H9 (cell line): ENCODE data around the gene LRRC28. TPM values are rescaled to one million over a fixed set of nuclear protein-coding genes. Genes with fewer than 3 reads are reported as not detected.

Experiments
- DNase-seq: peaks from one replicate; pipeline ENCODE4 v3.0.0-alpha.2; 2017
- H2AFZ ChIP-seq: one replicate; pipeline ENCODE4 v1.6.1; 2013; ENCODE audit warnings: mild to moderate bottlenecking, low read length, control low read depth, moderate library complexity
- H2AK5ac ChIP-seq: 2 replicates; pipeline ENCODE4 v1.6.1; 2013; ENCODE audit warnings: low read length, control low read depth, mixed read lengths; ENCODE audit not compliant: insufficient read length
- H2BK120ac ChIP-seq: one replicate; pipeline ENCODE4 v1.6.1; 2013; ENCODE audit warnings: low read depth, mild to moderate bottlenecking, low read length, control low read depth, inconsistent platforms; ENCODE audit not compliant: poor library complexity, severe bottlenecking
- H2BK12ac ChIP-seq: 2 replicates; pipeline ENCODE4 v1.6.1; 2013; ENCODE audit warnings: low read length, control low read depth, mixed read lengths, low read depth; ENCODE audit not compliant: insufficient read length
- H2BK15ac ChIP-seq: 2 replicates; pipeline ENCODE4 v1.6.1; 2013; ENCODE audit warnings: low read depth, low read length, control low read depth
- H2BK20ac ChIP-seq: one replicate; pipeline ENCODE4 v1.6.1; 2013; ENCODE audit warnings: low read depth, mild to moderate bottlenecking, low read length, control low read depth, inconsistent platforms; ENCODE audit not compliant: poor library complexity, severe bottlenecking
- H2BK5ac ChIP-seq: 2 replicates; pipeline ENCODE4 v1.6.1; 2013; ENCODE audit warnings: low read length, control low read depth, mixed read lengths; ENCODE audit not compliant: insufficient read length
- H3K14ac ChIP-seq: 2 replicates; pipeline ENCODE4 v1.6.1; 2013; ENCODE audit warnings: low read length, control low read depth; ENCODE audit not compliant: insufficient read depth
- H3K18ac ChIP-seq: 2 replicates; pipeline ENCODE4 v1.6.1; 2013; ENCODE audit warnings: low read depth, mild to moderate bottlenecking, mixed read lengths, low read length, control low read depth; ENCODE audit not compliant: insufficient read length
- H3K23ac ChIP-seq: 2 replicates; pipeline ENCODE4 v1.6.1; 2013; ENCODE audit warnings: low read length, control low read depth, mixed read lengths, low read depth; ENCODE audit not compliant: insufficient read length
- H3K23me2 ChIP-seq: 2 replicates; pipeline ENCODE4 v1.6.1; 2013; ENCODE audit warnings: low read depth, mild to moderate bottlenecking, mixed read lengths, low read length, control low read depth; ENCODE audit not compliant: insufficient read length, poor library complexity, severe bottlenecking
- H3K27ac ChIP-seq: 2 replicates; pipeline ENCODE4 v1.5.1; 2013; ENCODE audit warnings: low read length, control low read depth, mixed read lengths, low read depth; ENCODE audit not compliant: insufficient read length
- H3K27me3 ChIP-seq: 2 replicates; pipeline ENCODE4 v1.6.1; 2013; ENCODE audit warnings: low read length, control low read depth, inconsistent platforms; ENCODE audit not compliant: insufficient read depth
- H3K4ac ChIP-seq: 2 replicates; pipeline ENCODE4 v1.6.1; 2013; ENCODE audit warnings: low read depth, mild to moderate bottlenecking, control low read depth, inconsistent platforms, low read length, moderate library complexity
- H3K4me1 ChIP-seq: 2 replicates; pipeline ENCODE4 v1.6.1; 2013; ENCODE audit warnings: low read length, control low read depth, inconsistent platforms; ENCODE audit not compliant: insufficient read depth
- H3K4me2 ChIP-seq: 2 replicates; pipeline ENCODE4 v1.6.1; 2013; ENCODE audit warnings: low read length, control low read depth, mixed read lengths; ENCODE audit not compliant: insufficient read length, insufficient read depth
- H3K56ac ChIP-seq: 2 replicates; pipeline ENCODE4 v1.6.1; 2013; ENCODE audit warnings: low read depth, mild to moderate bottlenecking, mixed read lengths, low read length, control low read depth; ENCODE audit not compliant: insufficient read length
- H3K79me1 ChIP-seq: 2 replicates; pipeline ENCODE4 v1.6.1; 2013; ENCODE audit warnings: low read depth, mild to moderate bottlenecking, moderate library complexity, low read length, control low read depth, inconsistent platforms; ENCODE audit not compliant: insufficient read depth, poor library complexity, severe bottlenecking
- H3K79me2 ChIP-seq: 2 replicates; pipeline ENCODE4 v1.6.1; 2013; ENCODE audit warnings: low read length, control low read depth, inconsistent platforms; ENCODE audit not compliant: insufficient read depth
- H3K9ac ChIP-seq: 2 replicates; pipeline ENCODE4 v1.6.1; 2013; ENCODE audit warnings: low read length, control low read depth, mixed read lengths; ENCODE audit not compliant: insufficient read length; ENCODE audit errors: extremely low read depth
- H3K9me3 ChIP-seq: one replicate; pipeline ENCODE4 v1.6.1; 2013; ENCODE audit warnings: low read depth, low read length, inconsistent platforms; ENCODE audit not compliant: control insufficient read depth
- H3T11ph ChIP-seq: one replicate; pipeline ENCODE4 v1.6.1; 2013; ENCODE audit warnings: mild to moderate bottlenecking, low read length, control low read depth, inconsistent platforms
- H4K20me1 ChIP-seq: one replicate; pipeline ENCODE4 v1.6.1; 2013; ENCODE audit not compliant: control insufficient read depth, insufficient read length, insufficient read depth
- H4K5ac ChIP-seq: 2 replicates; pipeline ENCODE4 v1.6.1; 2013; ENCODE audit warnings: low read depth, mild to moderate bottlenecking, mixed read lengths, low read length, control low read depth; ENCODE audit not compliant: insufficient read length
- H4K8ac ChIP-seq: replicated peaks from 2 replicates; pipeline ENCODE4 v1.6.1; 2013; ENCODE audit warnings: low read length, control low read depth, mixed read lengths, low read depth; ENCODE audit not compliant: insufficient read length
- H4K91ac ChIP-seq: 2 replicates; pipeline ENCODE4 v1.6.1; 2013; ENCODE audit warnings: low read depth, mild to moderate bottlenecking, moderate library complexity, mixed read lengths, low read length, control low read depth; ENCODE audit not compliant: insufficient read length
- H3K27ac Mint-ChIP-seq, 3 experiments: 2 replicates in 2 of 3; 3 replicates in 1 of 3; pipeline ENCODE4 v1.8.0; 2020 to 2021; ENCODE audit warnings: mixed read lengths in 3 of 3, mild to moderate bottlenecking in 1 of 3, moderate library complexity in 1 of 3
- H3K27me3 Mint-ChIP-seq: 2 replicates; pipeline ENCODE4 v1.8.0; 2021; ENCODE audit warnings: low read depth, mild to moderate bottlenecking, moderate library complexity, mixed read lengths
- H3K36me3 Mint-ChIP-seq, 3 experiments: 2 replicates in 2 of 3; 3 replicates in 1 of 3; pipeline ENCODE4 v1.8.0; 2020 to 2021; ENCODE audit warnings: low read depth in 3 of 3, mixed read lengths in 3 of 3; ENCODE audit not compliant: insufficient read depth in 1 of 3
- H3K4me1 Mint-ChIP-seq, 2 experiments: 2 replicates each; pipeline ENCODE4 v1.8.0; 2020; ENCODE audit warnings: mixed read lengths in 2 of 2
- H3K4me3 Mint-ChIP-seq, 2 experiments: 2 replicates in 1 of 2; 3 replicates in 1 of 2; pipeline ENCODE4 v1.8.0; 2020 to 2021; ENCODE audit warnings: mild to moderate bottlenecking in 2 of 2, mixed read lengths in 2 of 2, moderate library complexity in 1 of 2
- H3K9me3 Mint-ChIP-seq, 2 experiments: 2 replicates in 1 of 2; 3 replicates in 1 of 2; pipeline ENCODE4 v1.8.0; 2020; ENCODE audit warnings: mild to moderate bottlenecking in 2 of 2, mixed read lengths in 2 of 2, moderate library complexity in 1 of 2
- CTCF ChIP-seq: fragments of 200-600 bp; sonication (generic); conservative IDR thresholded peaks from 3 replicates; pipeline ENCODE4 v1.8.0; 2021; ENCODE audit warnings: antibody characterized with exemption, mild to moderate bottlenecking
- WGBS: extraction: QIAGEN DNeasy Blood & Tissue Kit; methylation state at CpG from one replicate; pipeline ENCODE4 v1.1.7; 2013; ENCODE audit warnings: missing lambda C conversion rate, low lambda C conversion rate, mixed read lengths; ENCODE audit not compliant: insufficient read length; ENCODE audit errors: extremely low coverage; 5-methylcytosine and 5-hydroxymethylcytosine counted together
- total RNA-seq: library from RNA; stranded (reverse); gene quantifications from 2 replicates; pipeline ENCODE4 v1.2.1, GENCODE V29; 2021

LRRC28 gene
- total RNA-seq, 1 experiment from 2014 or later, result 17.6 TPM

- no peak overlapping the region for H3K23ac ChIP-seq
- Mint-ChIP-seq H3K4me3 (no peak overlapping the region), H3K9me3 (no peaks in the 10 kb centered on the region), H3K4me1 (peaks cover 16 to 30% of the 10 kb centered on the region in 2 experiments), H3K36me3 (no peaks in the 10 kb centered on the region), H3K27me3 (no peaks in the 10 kb centered on the region; the same call in 1 of the 2 replicates), H3K27ac (no peak overlapping the region; a peak in 1 of 7 replicates)
- no peaks in the 10 kb centered on the region for H3K9me3 ChIP-seq
- no peak for TF ChIP-seq CTCF
- H2BK120ac ChIP-seq, result no peak overlapping the region
- no peaks in the 10 kb centered on the region for H3K23me2 ChIP-seq
- H3K4me1 ChIP-seq, result no peaks in the 10 kb centered on the region
- no peaks in the 10 kb centered on the region for H3K79me1 ChIP-seq
- no peak overlapping the region for H3K4ac ChIP-seq
- no peaks in the 10 kb centered on the region for H3K79me2 ChIP-seq
- H4K5ac ChIP-seq, result no peak overlapping the region
- no peak overlapping the region for H3K56ac ChIP-seq
- no peak overlapping the region for H2BK20ac ChIP-seq
- no peak overlapping the region for H2AK5ac ChIP-seq
- H4K91ac ChIP-seq, result no peak overlapping the region
- no peak overlapping the region for H3K9ac ChIP-seq
- WGBS, result no CpG with 5 or more reads among the region's 10 CpGs
- H3K4me2 ChIP-seq, result no peak overlapping the region
- no peak overlapping the region for H2AFZ ChIP-seq
- H4K8ac ChIP-seq, result no peak overlapping the region
- peak; percentile 21 for DNase-seq
- H3K14ac ChIP-seq, result no peak overlapping the region; the same call in 1 of the 2 replicates
- no peak overlapping the region for H3K27ac ChIP-seq
- no peak overlapping the region for H2BK15ac ChIP-seq
- no peak overlapping the region for H3T11ph ChIP-seq
- H4K20me1 ChIP-seq, result no peaks in the 10 kb centered on the region
- no peaks in the 10 kb centered on the region for H3K27me3 ChIP-seq
- no peak overlapping the region for H2BK12ac ChIP-seq
- H3K18ac ChIP-seq, result no peak overlapping the region
- H2BK5ac ChIP-seq, result no peak overlapping the region
Observed at GRCh38 chr15:99435877-99436541, 184.7 kb downstream of the LRRC28 start.
